Activated CD4-positive, alpha-beta memory T cell treated with anti-CD3 and anti-CD28 coated beads, Interleukin-2, amount 10 ng/mL, durations not matched to agents 7 days and 5 days (primary cell): ENCODE measurements around the gene MEF2C. TPM values are rescaled to one million over a fixed set of nuclear protein-coding genes. Genes with fewer than 3 reads are reported as not detected.
A peak's percentile ranks its signal among the peaks of the same experiment; 100 is the strongest.

Experiments
- CTCF ChIA-PET: fragments of 350-600 bp; sonication (Branson Sonifier 250); formaldehyde crosslinking; loops from one replicate; lab custom pipeline; 2021; ENCODE audit warnings: antibody characterized with exemption, inconsistent platforms; lab: Charles Lee
- POLR2A ChIA-PET: fragments of 350-600 bp; sonication (Branson Sonifier 250); formaldehyde crosslinking; loops from one replicate; lab custom pipeline; 2021; ENCODE audit warnings: antibody characterized with exemption; lab: Charles Lee
- DNase-seq: peaks from one replicate; pipeline ENCODE4 v3.0.0-alpha.2; 2020
- H3K27ac Mint-ChIP-seq: one replicate; pipeline ENCODE4 v1.8.0; 2021; ENCODE audit warnings: mild to moderate bottlenecking, mixed read lengths
- H3K27me3 Mint-ChIP-seq: one replicate; pipeline ENCODE4 v1.8.0; 2021; ENCODE audit warnings: mixed read lengths
- H3K36me3 Mint-ChIP-seq: one replicate; pipeline ENCODE4 v1.8.0; 2021; ENCODE audit warnings: low read depth, mixed read lengths
- H3K4me1 Mint-ChIP-seq: one replicate; pipeline ENCODE4 v1.8.0; 2021; ENCODE audit warnings: mixed read lengths
- H3K4me3 Mint-ChIP-seq: one replicate; pipeline ENCODE4 v1.8.0; 2021; ENCODE audit warnings: mild to moderate bottlenecking, mixed read lengths
- H3K9me3 Mint-ChIP-seq: one replicate; pipeline ENCODE4 v1.8.0; 2021; ENCODE audit warnings: mixed read lengths
- total RNA-seq, 2 experiments: library from RNA; stranded (reverse); gene quantifications; one replicate each; pipeline ENCODE4 v1.2.3, GENCODE V29; 2021

MEF2C gene
- total RNA-seq, 2 experiments from 2014 or later, result 0.03 TPM; not detected in 1

- Mint-ChIP-seq H3K9me3 (no peaks in the 10 kb centered on the region), H3K4me1 (peaks cover 6% of the 10 kb centered on the region), H3K27ac (no peak overlapping the region), H3K27me3 (peaks cover 90% of the 10 kb centered on the region), H3K4me3 (no peak overlapping the region), H3K36me3 (peaks cover 4% of the 10 kb centered on the region)
- ChIA-PET POLR2A (no interaction called here), CTCF (interaction anchor here (3.6 to 4.1 kb wide), 2 partner anchors 13 to 913 kb away, joined by 33 to 38 read pairs; no protein-coding TSS in a partner anchor)
- DNase-seq, result no peak
Observed at GRCh38 chr5:88693071-88693932, 189.7 kb downstream of the MEF2C start.

GRCh38 chr5:88691945-88692868 is 190.8 kb downstream of the MEF2C start:
- Mint-ChIP-seq H3K27me3 (peaks cover 93% of the 10 kb centered on the region), H3K4me1 (peaks cover 6% of the 10 kb centered on the region), H3K36me3 (peaks cover 4% of the 10 kb centered on the region), H3K9me3 (no peaks in the 10 kb centered on the region), H3K27ac (no peak overlapping the region), H3K4me3 (no peak overlapping the region)
- CTCF ChIA-PET, result interaction anchor here (0.6 to 4.1 kb wide), 8 partner anchors 11 to 912 kb away, joined by 3 to 38 read pairs (median 16); no protein-coding TSS in a partner anchor
- no peak for DNase-seq
- POLR2A ChIA-PET, result no interaction called here

- Mint-ChIP-seq H3K27ac (peak overlapping the region; percentile 71), H3K4me3 (no peak overlapping the region), H3K27me3 (peaks cover 95% of the 10 kb centered on the region), H3K36me3 (peaks cover 4% of the 10 kb centered on the region), H3K9me3 (no peaks in the 10 kb centered on the region), H3K4me1 (peaks cover 6% of the 10 kb centered on the region)
- CTCF ChIA-PET, result interaction anchor here (0.6 to 4.1 kb wide), 16 partner anchors 10 to 911 kb away, joined by 3 to 38 read pairs (median 5); no protein-coding TSS in a partner anchor
- POLR2A ChIA-PET, result interaction anchor here (1.1 to 2.1 kb wide), 3 partner anchors 10 to 30 kb away, joined by 3 to 6 read pairs (median 4); no protein-coding TSS in a partner anchor
- no peak for DNase-seq
Observed at GRCh38 chr5:88691230-88691582, 191.8 kb downstream of the MEF2C start.

- Mint-ChIP-seq H3K27ac (peak overlapping the region; percentile 71), H3K4me1 (peaks cover 6% of the 10 kb centered on the region), H3K4me3 (peak overlapping the region; percentile 34), H3K27me3 (peaks cover 95% of the 10 kb centered on the region), H3K9me3 (no peaks in the 10 kb centered on the region), H3K36me3 (peaks cover 6% of the 10 kb centered on the region)
- DNase-seq, result peak; percentile 67
- POLR2A ChIA-PET, result interaction anchor here (1.1 to 2.1 kb wide), 4 partner anchors 10 to 546 kb away, joined by 3 to 6 read pairs (median 4); no protein-coding TSS in a partner anchor
- CTCF ChIA-PET, result interaction anchor here (0.6 to 4.1 kb wide), 17 partner anchors 10 to 910 kb away, joined by 3 to 38 read pairs (median 5); no protein-coding TSS in a partner anchor
Observed at GRCh38 chr5:88690409-88691229, 192.4 kb downstream of the MEF2C start.

- peaks cover 6% of the 10 kb centered on the region for H3K36me3 Mint-ChIP-seq
- no peaks in the 10 kb centered on the region for H3K9me3 Mint-ChIP-seq
- CTCF ChIA-PET, result interaction anchor here (1.5 to 4.1 kb wide), 8 partner anchors 9 to 910 kb away, joined by 5 to 38 read pairs (median 16); no protein-coding TSS in a partner anchor
- DNase-seq, result no peak
- peaks cover 6% of the 10 kb centered on the region for H3K4me1 Mint-ChIP-seq
- peaks cover 95% of the 10 kb centered on the region for H3K27me3 Mint-ChIP-seq
- no peak overlapping the region for H3K27ac Mint-ChIP-seq
- no peak overlapping the region for H3K4me3 Mint-ChIP-seq
- POLR2A ChIA-PET, result interaction anchor here (1.2 to 2.1 kb wide), 3 partner anchors 9 to 545 kb away, joined by 3 to 6 read pairs (median 4); no protein-coding TSS in a partner anchor
Observed at GRCh38 chr5:88689668-88690408, 193.1 kb downstream of the MEF2C start.

GRCh38 chr5:88688984-88689667 is 193.9 kb downstream of the MEF2C start:
- CTCF ChIA-PET, result interaction anchor here (2.0 to 2.2 kb wide), 2 partner anchors 12 to 13 kb away, joined by 6 to 11 read pairs; no protein-coding TSS in a partner anchor
- peaks cover 95% of the 10 kb centered on the region for H3K27me3 Mint-ChIP-seq
- H3K9me3 Mint-ChIP-seq, result no peaks in the 10 kb centered on the region
- POLR2A ChIA-PET, result interaction anchor here (1.2 to 2.1 kb wide), 2 partner anchors 8 to 544 kb away, joined by 3 to 6 read pairs; no protein-coding TSS in a partner anchor
- H3K27ac Mint-ChIP-seq, result no peak overlapping the region
- no peak overlapping the region for H3K4me3 Mint-ChIP-seq
- no peak for DNase-seq
- H3K4me1 Mint-ChIP-seq, result peaks cover 6% of the 10 kb centered on the region
- peaks cover 6% of the 10 kb centered on the region for H3K36me3 Mint-ChIP-seq

- POLR2A ChIA-PET, result no interaction called here
Observed at GRCh38 chr5:88688156-88688983, 194.6 kb downstream of the MEF2C start.

GRCh38 chr5:88687373-88687911 is 195.5 kb downstream of the MEF2C start:
- Mint-ChIP-seq H3K27me3 (peaks cover 95% of the 10 kb centered on the region), H3K36me3 (peaks cover 6% of the 10 kb centered on the region), H3K9me3 (no peaks in the 10 kb centered on the region), H3K27ac (no peak overlapping the region), H3K4me3 (no peak overlapping the region), H3K4me1 (peaks cover 12% of the 10 kb centered on the region)
- no peak for DNase-seq
- POLR2A ChIA-PET, result no interaction called here
- CTCF ChIA-PET, result no interaction called here

More at GRCh38 chr5:88688156-88688983, 194.6 kb downstream of the MEF2C start:
- no peak for DNase-seq
- peaks cover 12% of the 10 kb centered on the region for H3K4me1 Mint-ChIP-seq
- no peaks in the 10 kb centered on the region for H3K9me3 Mint-ChIP-seq
- peaks cover 95% of the 10 kb centered on the region for H3K27me3 Mint-ChIP-seq
- H3K27ac Mint-ChIP-seq, result no peak overlapping the region
- CTCF ChIA-PET, result no interaction called here
- no peak overlapping the region for H3K4me3 Mint-ChIP-seq
- H3K36me3 Mint-ChIP-seq, result peaks cover 6% of the 10 kb centered on the region

GRCh38 chr5:88686726-88687125 is 196.3 kb downstream of the MEF2C start:
- no peak overlapping the region for H3K27ac Mint-ChIP-seq
- H3K36me3 Mint-ChIP-seq, result peaks cover 6% of the 10 kb centered on the region
- peaks cover 12% of the 10 kb centered on the region for H3K4me1 Mint-ChIP-seq
- peaks cover 93% of the 10 kb centered on the region for H3K27me3 Mint-ChIP-seq
- ChIA-PET POLR2A (no interaction called here), CTCF (no interaction called here)
- DNase-seq, result no peak
- H3K9me3 Mint-ChIP-seq, result no peaks in the 10 kb centered on the region
- no peak overlapping the region for H3K4me3 Mint-ChIP-seq
